HG03139 (cell line): ENCODE results near the gene PHC3.

ENCODE experiments used
- ATAC-seq: cut with Tn5 transposase; IDR thresholded peaks from one replicate; pipeline ENCODE4 v1.9.1; 2021; ENCODE audit not compliant: unreplicated experiment

PHC3 gene

GRCh38 chr3:170079536-170080165 lies 101.9 kb downstream of the PHC3 start:
- ATAC-seq: no peak

- no peak for ATAC-seq
Observed at GRCh38 chr3:170078620-170079281, 102.8 kb downstream of the PHC3 start.

- no peak for ATAC-seq
Observed at GRCh38 chr3:170077361-170077760, 104.2 kb downstream of the PHC3 start.

- no peak for ATAC-seq
Observed at GRCh38 chr3:170076715-170077238, 104.8 kb downstream of the PHC3 start.

GRCh38 chr3:170075441-170076091 lies 106.0 kb downstream of the PHC3 start:
- ATAC-seq: no peak

- no peak for ATAC-seq
Observed at GRCh38 chr3:170064108-170064507, 117.4 kb downstream of the PHC3 start.

- ATAC-seq: no peak
Observed at GRCh38 chr3:170063691-170064090, 117.8 kb downstream of the PHC3 start.

- no peak for ATAC-seq
Observed at GRCh38 chr3:170062769-170063168, 118.8 kb downstream of the PHC3 start.

- ATAC-seq: no peak
Observed at GRCh38 chr3:170062068-170062467, 119.5 kb downstream of the PHC3 start.

- no peak for ATAC-seq
Observed at GRCh38 chr3:170059447-170059846, 122.1 kb downstream of the PHC3 start.

GRCh38 chr3:170058127-170058526 lies 123.4 kb downstream of the PHC3 start:
- ATAC-seq: no peak

GRCh38 chr3:170057550-170057949 lies 124.0 kb downstream of the PHC3 start:
- ATAC-seq: no peak

- ATAC-seq: peak; percentile 84
Observed at GRCh38 chr3:170056710-170057454, 124.7 kb downstream of the PHC3 start.

GRCh38 chr3:170055209-170055608 lies 126.3 kb downstream of the PHC3 start:
- peak; percentile 61 for ATAC-seq

GRCh38 chr3:170054204-170054603 lies 127.3 kb downstream of the PHC3 start:
- no peak for ATAC-seq

GRCh38 chr3:170052398-170052797 lies 129.1 kb downstream of the PHC3 start:
- ATAC-seq: no peak

- ATAC-seq: no peak
Observed at GRCh38 chr3:170050753-170051152, 130.8 kb downstream of the PHC3 start.

GRCh38 chr3:170049146-170050000 lies 132.2 kb downstream of the PHC3 start:
- no peak for ATAC-seq

GRCh38 chr3:170047133-170047404 lies 134.5 kb downstream of the PHC3 start:
- no peak for ATAC-seq

GRCh38 chr3:170046269-170047132 lies 135.0 kb downstream of the PHC3 start:
- no peak for ATAC-seq
